Left renal pelvis (tissue), 4 donors: ENCODE measurements around the gene RAP2C. TPM values are rescaled to one million over a fixed set of nuclear protein-coding genes. Genes with fewer than 3 reads are reported as not detected.

Experiments
- DNase-seq, 4 donors: peaks; one replicate each; pipeline ENCODE4 v3.0.0-alpha.2; 2013; ENCODE audit warnings: low read depth in 4 of 4, low spot score in 3 of 4
- polyA plus RNA-seq, 4 donors: library from polyadenylated mRNA; unstranded; fragments of 120-200 nt; gene quantifications; one replicate each; pipeline ENCODE4 v1.2.1, GENCODE V29; 2013; ENCODE audit not compliant: insufficient read length in 4 of 4

RAP2C gene
- 10 to 100 TPM; 42.8 to 49.7 (median 45.1) TPM for polyA plus RNA-seq

DNA sequence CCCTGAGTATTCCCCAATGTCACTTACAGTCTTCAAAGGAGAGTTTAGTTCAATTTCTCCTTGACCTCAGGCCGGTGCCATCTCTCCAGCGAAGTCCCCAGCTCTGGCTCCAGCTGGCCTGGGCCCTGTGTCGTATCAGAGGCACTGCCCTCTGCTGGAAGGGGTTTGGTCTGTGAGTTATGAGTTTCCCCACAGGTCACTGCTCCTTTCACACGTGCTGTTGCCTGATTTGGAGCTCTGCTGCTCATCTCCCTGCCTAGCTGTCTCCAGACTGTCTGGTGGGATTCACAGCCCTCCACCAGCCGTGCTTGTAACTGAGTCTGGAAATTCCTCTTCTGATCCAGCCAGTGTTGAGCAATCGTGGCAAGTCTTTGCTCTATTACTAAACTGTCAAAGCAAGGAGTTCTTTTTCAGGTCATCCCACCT is at the start of gene RAP2C:
TSS of gene RAP2C (minus strand) at position 105 of the 426 bp plus-strand sequence. CDS start 2,179 bp downstream, outside the sequence.
- peak in 3 of 4 donors; percentile 35 to 48 (median 38) for DNase-seq

DNA sequence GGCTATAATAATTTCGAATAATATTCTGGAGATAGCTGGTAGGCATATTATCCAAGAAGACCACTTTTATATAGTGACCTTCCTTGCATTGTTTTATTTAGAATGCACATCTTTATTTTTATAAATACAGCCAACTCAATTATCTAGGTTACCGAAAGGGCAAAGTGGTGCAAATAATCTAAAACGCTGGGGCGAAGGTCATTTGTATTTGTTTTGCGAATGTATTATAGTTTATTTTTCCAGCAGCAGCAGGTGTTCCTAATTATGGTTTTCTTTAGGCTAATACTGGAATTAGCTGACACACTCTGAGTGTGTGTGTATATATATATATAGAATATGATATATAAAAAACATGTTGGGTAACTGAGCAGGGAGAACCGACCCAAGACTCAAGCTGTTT is 48.1 kb upstream of the RAP2C start:
- no peak for DNase-seq

DNA sequence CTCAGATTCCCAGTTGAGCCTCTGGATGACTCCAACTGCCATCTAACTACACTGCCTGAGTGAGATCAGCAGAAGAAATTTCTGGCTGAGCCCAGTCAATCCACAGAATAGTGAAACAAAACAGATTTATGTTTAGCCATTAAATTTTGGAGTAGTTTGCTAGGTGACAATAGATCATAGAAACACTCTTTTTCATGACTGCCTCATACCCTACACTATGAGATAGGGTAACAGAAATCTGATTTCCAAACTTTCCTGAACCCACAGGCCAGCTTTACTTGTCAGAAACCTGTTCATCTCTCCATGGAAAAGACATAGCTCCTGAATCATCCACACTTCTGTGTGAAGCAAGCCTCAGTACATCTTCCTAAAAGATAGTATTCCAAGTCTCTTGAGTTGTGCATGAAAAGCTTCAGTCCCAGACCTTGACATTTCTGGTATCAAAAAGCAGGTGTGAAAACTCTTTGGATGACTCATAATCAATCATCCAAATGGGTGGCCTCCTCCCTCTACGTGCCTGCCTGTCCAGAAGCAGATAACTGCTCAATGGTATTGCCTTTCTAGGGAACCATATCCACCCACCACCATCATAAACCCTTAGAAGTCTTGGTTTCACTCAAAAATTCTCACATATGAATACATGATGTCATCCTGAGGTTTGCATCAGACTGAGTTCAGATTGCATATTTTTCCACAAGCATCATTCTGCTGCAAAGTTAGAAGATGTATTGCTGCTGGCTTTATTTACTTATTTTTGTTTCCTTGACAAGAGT is 47.5 kb upstream of the RAP2C start:
- DNase-seq: no peak

DNA sequence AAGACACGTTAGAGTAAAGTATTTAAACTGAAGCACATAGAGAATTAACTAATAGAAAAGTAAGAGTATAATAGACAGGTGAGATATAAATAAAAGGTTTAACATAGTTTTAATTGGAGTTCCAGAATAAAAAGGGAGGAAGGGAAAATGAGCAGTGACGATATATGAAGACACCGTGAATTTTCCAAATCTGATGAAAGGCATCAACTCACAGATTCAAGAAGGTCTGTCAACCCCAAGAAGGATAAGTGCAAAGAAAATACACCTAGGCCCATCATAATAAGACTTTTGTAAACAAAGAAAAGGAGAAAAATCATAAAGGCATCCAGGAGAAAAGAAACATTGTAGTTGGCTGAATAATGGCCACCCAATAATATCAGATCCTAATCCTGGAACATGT is 43.9 kb upstream of the RAP2C start:
- DNase-seq: no peak

DNA sequence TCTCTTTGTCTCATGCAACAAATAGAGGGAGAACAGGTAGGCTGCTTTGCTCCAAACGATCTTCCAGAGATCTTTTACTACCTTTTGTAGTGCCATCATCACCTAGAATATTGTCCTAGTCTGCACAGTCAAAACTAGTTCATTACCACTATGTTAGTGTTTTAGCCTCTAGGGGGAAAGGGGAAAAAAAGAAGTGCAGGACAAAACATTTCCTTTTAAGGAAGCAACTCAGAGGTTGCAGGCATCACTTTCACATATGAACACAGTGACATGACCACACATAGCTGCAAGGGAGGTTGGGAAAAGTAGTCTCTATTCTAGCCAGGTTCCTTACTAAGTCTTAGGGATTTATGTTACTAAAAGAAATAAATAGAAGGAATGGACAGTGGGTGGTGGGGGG is 39.3 kb upstream of the RAP2C start:
- DNase-seq: no peak

DNA sequence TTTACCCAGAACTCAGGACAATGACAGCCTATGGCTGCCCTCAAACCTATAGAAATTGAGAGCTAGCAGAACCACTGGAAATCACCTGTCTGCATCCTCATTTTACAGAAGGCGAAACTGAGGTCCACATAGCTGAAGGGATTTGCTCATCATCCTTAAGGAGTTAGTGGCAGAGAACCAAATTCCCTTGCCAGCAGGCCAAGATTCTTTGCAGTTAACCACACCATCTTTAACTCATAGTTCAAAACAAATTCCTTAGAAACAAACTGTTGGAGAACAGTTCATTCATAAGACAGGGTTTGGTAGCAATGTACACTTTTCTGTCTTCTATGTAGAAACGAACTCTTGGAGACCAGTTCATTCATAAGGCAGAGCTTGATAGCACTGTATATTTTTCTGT is 37.9 kb upstream of the RAP2C start:
- DNase-seq: no peak

DNA sequence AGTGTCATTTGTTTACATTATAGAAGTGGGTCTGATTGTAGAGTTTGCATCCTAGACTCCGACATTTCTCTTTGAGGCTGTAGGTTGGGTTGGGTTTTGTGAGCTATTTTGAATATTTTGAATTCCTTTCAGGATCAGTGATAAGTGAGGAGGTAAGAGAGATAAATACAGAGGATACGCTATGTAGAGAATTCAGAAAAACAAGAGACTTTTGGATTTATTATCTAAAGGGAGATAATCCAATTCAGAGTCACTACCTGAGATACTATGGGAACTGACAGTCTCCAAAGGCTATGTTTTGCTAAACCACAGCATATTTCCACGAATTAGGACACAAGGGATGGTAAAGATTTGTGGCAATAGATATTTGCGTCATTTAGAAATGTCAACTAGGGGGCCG is 16.9 kb upstream of the RAP2C start:
- DNase-seq: no peak

DNA sequence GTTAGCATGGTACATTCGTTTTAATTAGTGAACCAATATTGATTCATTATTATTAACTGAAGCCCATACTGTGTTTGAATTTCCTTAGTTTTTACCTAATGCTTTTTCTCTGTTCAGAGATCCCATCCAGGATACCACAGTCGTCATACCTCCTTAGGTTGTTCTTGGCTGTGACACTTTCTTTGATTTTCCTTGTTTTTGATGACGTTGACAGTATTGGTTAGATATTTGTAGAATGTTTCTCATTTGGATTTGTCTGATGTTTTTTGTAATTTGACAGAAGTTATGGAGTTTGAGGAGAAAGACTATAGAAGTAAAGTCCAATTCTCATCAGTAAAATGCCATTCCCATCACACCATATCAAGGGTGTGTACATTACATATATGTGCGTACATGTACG is 16.2 kb upstream of the RAP2C start:
- no peak for DNase-seq

DNA sequence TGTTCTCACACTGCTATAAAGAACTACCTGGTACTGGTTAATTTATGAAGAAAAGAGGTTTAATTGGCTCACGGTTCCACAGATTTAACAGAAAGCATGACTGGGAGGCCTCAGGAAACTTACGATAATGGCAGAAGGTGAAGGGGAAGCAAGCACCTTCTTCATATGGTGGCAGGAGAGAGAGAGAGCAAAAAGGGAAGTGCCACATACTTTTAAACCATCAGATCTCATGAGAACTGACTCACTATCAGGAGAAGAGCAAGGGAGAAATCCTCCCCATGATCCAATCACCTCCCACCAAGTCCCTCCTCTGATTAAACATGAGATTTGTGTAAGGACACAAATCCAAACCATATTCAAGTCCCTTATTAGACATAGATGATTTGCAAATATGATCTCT is 12.3 kb upstream of the RAP2C start:
- DNase-seq: no peak

DNA sequence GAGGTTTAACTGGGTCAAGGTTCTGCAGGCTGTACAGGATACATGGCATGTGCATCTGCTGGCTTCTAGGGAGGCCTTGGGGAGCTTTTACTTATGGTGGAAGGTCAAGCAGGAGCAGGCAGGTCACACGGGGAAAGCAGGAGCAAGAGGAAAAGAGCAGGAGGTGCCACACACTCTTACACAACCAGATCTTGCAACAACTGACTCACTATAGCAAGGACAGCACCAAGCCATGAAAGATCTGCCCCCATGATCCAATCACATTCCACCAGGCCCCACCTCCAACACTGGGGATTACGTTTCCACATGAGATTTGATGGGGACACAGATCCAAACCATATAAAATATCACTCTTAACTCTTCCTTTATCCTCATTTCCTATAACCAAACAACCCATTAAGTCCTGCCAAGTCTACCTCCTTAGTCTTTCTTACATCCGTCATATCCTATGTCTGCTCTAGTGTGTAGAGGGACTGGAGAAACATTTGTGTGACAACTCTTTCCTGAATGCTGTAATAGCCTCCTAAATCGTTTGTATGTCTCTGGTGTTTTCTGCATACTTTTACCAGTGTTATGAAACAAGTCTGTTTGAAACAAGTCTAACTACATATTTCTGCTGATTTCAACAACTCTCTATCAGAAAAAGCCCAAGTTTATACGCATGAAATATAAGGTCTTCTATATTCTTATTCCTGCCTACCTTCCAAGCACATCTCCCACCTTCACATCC is 8.3 kb upstream of the RAP2C start:
- no peak for DNase-seq

DNA sequence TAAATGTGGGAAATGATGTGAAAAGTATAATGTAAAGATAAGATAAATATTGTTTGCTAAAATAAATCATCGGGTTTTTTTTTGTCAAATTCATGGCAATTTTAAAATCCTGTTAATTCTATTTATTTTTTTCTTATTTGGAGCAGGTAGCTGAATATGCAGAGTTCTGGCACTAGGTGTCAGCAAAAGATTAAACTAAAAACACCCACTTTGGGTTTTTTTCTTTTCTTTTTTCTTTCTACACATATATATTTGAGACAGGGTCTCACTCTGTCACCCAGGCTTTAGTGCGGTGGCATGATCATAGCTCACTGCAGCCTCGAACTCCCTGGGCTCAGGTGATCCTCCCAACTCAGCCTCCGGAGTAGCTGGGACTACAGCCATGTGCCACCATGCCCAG is 6.9 kb upstream of the RAP2C start:
- no peak for DNase-seq

DNA sequence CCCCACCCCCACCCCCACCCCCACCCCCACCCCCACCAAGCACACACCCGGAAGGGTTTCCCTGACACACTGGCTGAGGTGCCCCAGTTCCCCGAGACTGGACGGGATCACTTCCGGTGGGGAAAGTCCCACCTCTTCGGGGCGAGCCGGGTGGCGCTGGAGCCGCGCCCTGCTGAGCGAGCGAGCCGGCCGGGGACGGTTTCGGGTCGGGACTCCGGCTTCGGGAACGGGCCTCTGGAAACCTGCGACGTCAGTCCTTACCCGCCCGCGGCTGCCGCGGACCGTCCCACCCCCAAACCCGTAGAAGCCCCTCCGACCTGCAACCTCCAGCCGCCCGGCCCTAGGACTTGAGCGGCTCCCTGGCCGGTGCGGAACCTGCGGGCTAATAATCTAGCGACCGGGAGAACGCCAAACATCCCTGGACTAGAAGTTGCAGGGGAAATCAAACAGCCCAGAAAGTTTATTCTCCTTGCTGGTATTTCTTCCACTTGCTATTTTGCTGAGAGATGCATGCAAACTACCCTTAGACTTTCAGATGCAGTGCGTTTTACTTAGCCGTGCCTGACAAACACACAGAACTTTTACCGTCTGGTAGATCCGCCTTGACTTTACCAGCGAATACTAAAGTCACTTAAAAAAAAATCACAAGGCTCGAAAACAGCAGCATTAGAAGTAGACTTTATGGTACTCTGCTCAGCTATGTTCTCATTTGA is 991 bp downstream of the RAP2C start:
- peak in 3 of 4 donors; percentile 54 to 73 (median 56) for DNase-seq

DNA sequence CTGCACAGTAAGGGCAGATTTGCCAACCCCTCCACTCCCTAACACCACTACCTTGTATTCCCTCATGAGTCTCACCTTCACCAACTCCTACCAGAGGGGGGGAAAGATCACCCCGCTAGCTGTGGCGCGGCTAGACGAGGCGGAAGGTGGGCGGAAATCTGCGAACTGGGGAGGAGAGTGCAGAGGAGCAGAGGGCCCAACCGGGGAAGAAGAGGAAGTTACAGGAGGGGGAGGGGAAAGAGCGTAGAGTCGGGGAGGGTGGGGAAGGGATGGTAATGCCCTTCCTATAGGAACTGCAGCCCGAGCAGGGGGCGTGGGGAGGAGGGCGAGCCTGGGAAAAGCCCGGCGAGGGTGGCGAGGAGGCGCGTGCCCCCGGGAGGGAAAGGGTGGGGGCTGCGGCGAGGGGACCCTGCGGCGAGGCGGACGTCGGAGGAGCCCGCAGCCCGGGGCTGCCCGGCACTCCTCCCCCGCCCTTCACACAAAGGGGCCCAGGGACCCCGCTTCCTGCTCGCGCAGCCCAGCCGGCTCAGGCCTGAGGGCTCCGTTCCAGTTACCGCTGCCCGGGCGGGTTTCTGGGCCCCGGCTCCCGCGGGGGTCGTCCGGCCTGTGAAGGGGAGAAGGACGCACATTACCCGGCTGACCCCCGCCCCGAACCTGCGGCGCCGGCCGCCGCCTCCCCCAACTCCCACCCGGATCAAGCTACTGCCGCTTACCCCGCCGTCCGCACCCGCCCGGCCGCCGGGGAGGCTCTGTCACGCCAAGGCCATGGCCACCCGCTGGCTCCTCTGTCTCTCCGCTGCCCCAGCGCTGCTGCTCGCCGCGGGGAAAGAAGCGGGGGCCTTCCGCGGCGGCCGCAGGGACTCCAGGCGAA is 1.8 kb downstream of the RAP2C start:
- peak in 3 of 4 donors; percentile 41 to 60 (median 58) for DNase-seq

DNA sequence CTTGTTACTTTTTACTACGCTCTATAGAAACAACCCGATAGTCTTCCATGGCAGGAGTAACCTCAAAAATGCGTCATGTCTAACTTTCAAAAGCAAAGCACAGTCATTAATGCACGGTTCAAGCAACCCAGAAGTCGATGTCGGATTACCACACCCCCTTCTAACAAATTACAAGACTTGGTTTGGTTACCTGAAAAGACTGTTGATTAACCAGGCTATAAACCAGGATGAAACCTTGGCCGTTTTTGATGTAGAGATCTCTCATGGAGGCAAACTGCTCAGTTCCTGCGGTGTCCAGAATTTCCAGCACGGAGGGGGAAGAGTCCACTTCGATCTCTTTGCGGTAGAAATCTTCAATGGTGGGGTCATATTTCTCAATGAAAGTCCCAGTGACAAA is 2.4 kb downstream of the RAP2C start:
- DNase-seq: peak in 1 of 4 donors; percentile 3

DNA sequence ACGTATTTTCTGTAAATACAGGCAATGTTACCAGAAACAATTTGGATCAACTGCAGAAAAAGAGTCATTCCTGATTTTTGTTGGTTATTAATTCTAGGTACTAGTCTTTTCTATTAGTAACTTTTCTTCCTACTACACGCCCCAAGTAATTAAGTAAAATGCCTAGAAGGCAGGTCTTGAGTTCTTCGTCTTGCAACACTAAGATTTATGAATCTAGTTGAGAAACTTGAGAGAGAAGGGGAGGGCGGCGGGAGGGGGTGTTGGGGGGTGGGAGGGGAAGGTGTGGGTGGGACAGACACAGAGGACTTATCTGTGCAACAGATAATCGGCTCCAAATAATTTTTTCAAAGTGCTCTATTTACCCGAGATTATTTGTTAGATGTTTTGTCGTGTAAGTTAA is 3.0 kb downstream of the RAP2C start:
- DNase-seq: no peak

DNA sequence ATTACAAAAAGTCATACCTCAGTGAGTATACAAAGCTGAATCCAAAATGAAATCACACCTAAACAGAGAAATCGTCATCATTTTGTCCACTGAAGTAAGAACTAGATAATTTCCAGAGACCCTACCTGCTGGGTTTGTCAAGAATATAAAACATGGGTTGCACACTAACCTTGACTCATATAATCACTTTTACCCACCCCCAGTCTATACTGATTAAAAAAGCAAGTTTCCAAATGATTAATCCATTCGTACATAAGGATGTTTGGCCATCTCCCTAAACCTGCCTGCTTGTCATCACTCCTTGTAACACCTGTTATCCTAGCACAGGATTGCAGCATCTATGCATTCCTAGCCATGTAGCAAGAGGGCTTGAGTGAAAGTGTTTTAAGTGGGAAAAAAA is 4.7 kb downstream of the RAP2C start:
- DNase-seq: no peak

DNA sequence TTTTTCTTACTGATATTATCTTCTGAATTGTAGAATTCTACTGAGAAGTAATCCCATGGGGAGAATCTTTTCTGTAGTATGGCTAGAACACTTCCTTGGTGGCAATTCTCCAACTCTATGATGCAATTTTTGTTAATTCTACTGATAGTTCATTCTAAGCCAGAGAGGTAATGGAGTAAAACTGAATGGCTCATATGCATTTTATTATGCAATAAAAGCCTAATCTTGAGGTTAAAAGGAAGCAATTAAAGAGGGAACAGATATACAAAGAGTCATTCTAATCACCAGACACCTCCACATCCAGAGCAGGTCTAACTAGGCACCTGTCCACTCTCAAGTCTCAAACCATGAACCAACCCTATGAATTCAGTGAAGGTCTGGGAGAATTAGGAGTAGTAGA is 9.7 kb downstream of the RAP2C start:
- DNase-seq: no peak

DNA sequence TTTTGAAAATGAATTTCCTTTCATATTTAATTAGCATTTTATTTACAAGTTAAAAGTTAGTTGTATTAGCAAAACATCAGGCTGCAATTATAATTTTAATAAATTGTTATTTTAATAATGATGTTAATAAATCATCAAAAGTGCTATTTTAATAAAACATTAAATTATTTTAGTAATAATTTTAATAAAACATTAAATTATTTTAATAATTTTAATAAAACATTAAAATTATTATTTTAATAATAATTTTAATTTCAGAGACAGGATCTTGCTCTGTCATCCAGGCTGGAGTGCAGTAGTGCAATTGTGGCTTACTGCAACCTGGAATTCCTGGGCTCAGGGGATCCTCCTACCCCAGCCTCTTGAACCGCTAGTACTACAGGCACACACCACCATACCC is 10.8 kb downstream of the RAP2C start:
- no peak for DNase-seq

DNA sequence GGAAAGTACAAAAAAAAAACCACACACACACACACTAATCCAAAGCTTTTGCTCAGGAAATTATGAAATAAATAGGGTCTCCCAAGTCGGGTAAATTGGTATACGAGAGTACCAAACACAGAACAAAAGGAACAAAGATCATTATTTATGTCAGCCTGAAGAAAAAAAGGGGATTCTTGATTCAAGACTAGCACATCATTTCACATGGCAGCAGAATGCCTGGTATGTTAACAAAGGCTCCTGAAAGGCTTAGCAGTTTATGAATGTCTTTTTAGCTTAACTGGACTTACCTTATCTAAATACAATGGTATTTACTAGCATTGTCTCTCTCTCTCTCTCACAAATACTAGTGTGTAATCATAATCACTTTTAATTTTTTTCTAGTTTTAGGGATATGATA is 11.3 kb downstream of the RAP2C start:
- no peak for DNase-seq

DNA sequence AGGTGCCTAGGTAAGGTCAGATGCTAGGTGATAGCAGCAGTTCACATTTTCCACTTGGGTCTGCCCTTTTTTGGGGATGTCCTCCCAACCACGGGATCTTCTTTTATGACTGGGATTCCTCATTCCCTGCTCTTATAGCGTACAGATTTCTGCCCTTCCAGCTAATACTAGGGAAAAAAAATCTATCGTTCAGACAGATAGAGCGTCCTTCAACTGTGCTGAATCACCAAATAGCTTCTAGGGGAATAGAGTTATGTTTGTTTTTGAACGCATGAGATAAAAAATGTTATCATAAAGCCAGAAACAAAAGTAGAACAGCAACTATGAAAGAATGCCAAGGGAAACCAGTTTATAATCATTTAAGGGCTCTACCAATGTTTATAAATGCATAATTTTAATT is 13.0 kb downstream of the RAP2C start:
- DNase-seq: no peak
